ENCODE measurements around the gene SOX30. TPM values are rescaled to one million over a fixed set of nuclear protein-coding genes. Genes with fewer than 3 reads are reported as not detected.

SOX30 gene
- total RNA-seq, 2 experiments from 2014 or later, result not detected

GRCh38 chr5:157594675-157595459 lies 57.4 kb downstream of the SOX30 start:
- ChIA-PET POLR2A (interaction anchor here (0.6 kb wide), 1 partner anchor 148 kb away, joined by 5 read pairs; no protein-coding TSS in a partner anchor), CTCF (interaction anchor here (1.9 kb wide), 1 partner anchor 13 kb away, joined by 5 read pairs; no protein-coding TSS in a partner anchor)
- Mint-ChIP-seq H3K36me3 (ENCODE audit: low read depth) (no peaks in the 10 kb centered on the region), H3K27me3 (no peaks in the 10 kb centered on the region), H3K4me1 (ENCODE audit: low read depth) (peaks cover 65% of the 10 kb centered on the region), H3K4me3 (no peak overlapping the region), H3K27ac (no peak overlapping the region), H3K9me3 (no peaks in the 10 kb centered on the region)
- H3K27me3 ChIP-seq (ENCODE audit: control insufficient read depth in 1 of 2, insufficient read depth in 2 of 2, low read length in 2 of 2), result no peaks in the 10 kb centered on the region
- peaks cover 43% of the 10 kb centered on the region for H3K4me1 ChIP-seq (ENCODE audit: insufficient read depth, low read length)
- no peak for DNase-seq
- intact Hi-C loops (cut with DNase I, micrococcal nuclease), result no loop called here
- no peaks in the 10 kb centered on the region for H3K36me3 ChIP-seq (ENCODE audit: insufficient read depth, low read length)
- no peak overlapping the region for H3K4me3 ChIP-seq (ENCODE audit: low read length)
- no peaks in the 10 kb centered on the region for H3K9me3 ChIP-seq (ENCODE audit: control insufficient read depth in 1 of 2, insufficient read depth in 1 of 2, low read length in 2 of 2)
- no peak for TF ChIP-seq CTCF (IDR thresholded peaks at IDR 0.05)
- no peak for ATAC-seq (ENCODE audit: poor library complexity)
- no peak overlapping the region for H3K27ac ChIP-seq (ENCODE audit: low read depth in 1 of 2, low read length in 2 of 2)

GRCh38 chr5:157594257-157594656 lies 58.0 kb downstream of the SOX30 start:
- DNase-seq (no peak), ATAC-seq (ENCODE audit: poor library complexity) (no peak)
- Mint-ChIP-seq H3K27ac (no peak overlapping the region), H3K36me3 (ENCODE audit: low read depth) (no peaks in the 10 kb centered on the region), H3K4me1 (ENCODE audit: low read depth) (peaks cover 65% of the 10 kb centered on the region), H3K9me3 (no peaks in the 10 kb centered on the region), H3K4me3 (no peak overlapping the region), H3K27me3 (no peaks in the 10 kb centered on the region)
- no peaks in the 10 kb centered on the region for H3K9me3 ChIP-seq (ENCODE audit: control insufficient read depth in 1 of 2, insufficient read depth in 1 of 2, low read length in 2 of 2)
- no peaks in the 10 kb centered on the region for H3K27me3 ChIP-seq (ENCODE audit: control insufficient read depth in 1 of 2, insufficient read depth in 2 of 2, low read length in 2 of 2)
- peaks cover 43% of the 10 kb centered on the region for H3K4me1 ChIP-seq (ENCODE audit: insufficient read depth, low read length)
- no peaks in the 10 kb centered on the region for H3K36me3 ChIP-seq (ENCODE audit: insufficient read depth, low read length)
- no peak overlapping the region for H3K4me3 ChIP-seq (ENCODE audit: low read length)
- intact Hi-C loops (cut with DNase I, micrococcal nuclease), result no loop called here
- no peak overlapping the region for H3K27ac ChIP-seq (ENCODE audit: low read depth in 1 of 2, low read length in 2 of 2)
- no peak for TF ChIP-seq CTCF (IDR thresholded peaks at IDR 0.05)
- POLR2A ChIA-PET, result interaction anchor here (0.6 to 0.8 kb wide), 2 partner anchors 52 to 148 kb away, joined by 3 to 5 read pairs; no protein-coding TSS in a partner anchor
- CTCF ChIA-PET, result interaction anchor here (1.9 kb wide), 1 partner anchor 13 kb away, joined by 5 read pairs; no protein-coding TSS in a partner anchor

DNA sequence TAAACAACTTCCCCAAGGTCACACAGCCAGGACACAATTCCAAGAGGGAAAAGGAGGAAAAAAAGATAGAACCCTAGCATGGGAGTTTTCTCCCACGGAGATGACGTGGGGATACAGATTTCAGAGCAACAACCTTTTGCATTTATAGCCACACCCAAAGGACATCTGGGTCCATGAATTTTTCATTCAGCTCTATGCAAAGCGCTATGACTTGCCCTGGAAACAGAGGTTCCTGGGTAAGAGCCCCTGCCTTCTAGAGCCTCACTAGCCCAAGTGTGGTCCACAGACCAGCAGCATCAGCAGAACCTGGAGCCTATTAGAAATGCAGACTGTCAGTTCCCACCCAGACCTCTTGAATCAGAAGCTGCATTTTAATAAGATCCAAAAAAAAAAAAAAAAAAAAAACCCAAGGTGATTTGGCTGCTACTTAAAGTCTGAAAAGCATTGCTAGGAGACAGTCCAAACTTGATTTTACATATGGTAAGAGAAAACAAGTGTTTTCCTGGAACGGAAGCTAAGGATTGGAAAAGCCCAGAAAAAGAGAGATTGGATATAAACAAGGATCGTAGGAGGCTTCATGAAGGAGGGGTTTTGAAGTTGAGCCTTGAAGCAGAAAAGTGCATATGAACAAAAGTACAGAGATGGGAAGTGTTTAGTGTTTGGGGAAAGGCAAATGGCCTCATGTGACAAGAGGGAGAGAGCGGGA lies 59.0 kb downstream of the SOX30 start:
- Mint-ChIP-seq H3K27ac (no peak overlapping the region), H3K4me1 (ENCODE audit: low read depth) (peaks cover 58% of the 10 kb centered on the region), H3K4me3 (no peak overlapping the region), H3K27me3 (no peaks in the 10 kb centered on the region), H3K9me3 (no peaks in the 10 kb centered on the region), H3K36me3 (ENCODE audit: low read depth) (no peaks in the 10 kb centered on the region)
- intact Hi-C loops (cut with DNase I, micrococcal nuclease), result no loop called here
- POLR2A ChIA-PET, result interaction anchor here (0.8 to 1.8 kb wide), 3 partner anchors 17 to 58 kb away, joined by 3 to 5 read pairs (median 4); partner anchors contain the start of genes ADAM19 and SOX30
- Histone ChIP-seq H3K4me1 (ENCODE audit: insufficient read depth, low read length) (peaks cover 43% of the 10 kb centered on the region), H3K4me3 (ENCODE audit: low read length) (no peak overlapping the region), H3K27me3 (ENCODE audit: control insufficient read depth in 1 of 2, insufficient read depth in 2 of 2, low read length in 2 of 2) (no peaks in the 10 kb centered on the region), H3K27ac (ENCODE audit: low read depth in 1 of 2, low read length in 2 of 2) (no peak overlapping the region), H3K36me3 (ENCODE audit: insufficient read depth, low read length) (no peaks in the 10 kb centered on the region), H3K9me3 (ENCODE audit: control insufficient read depth in 1 of 2, insufficient read depth in 1 of 2, low read length in 2 of 2) (no peaks in the 10 kb centered on the region)
- TF ChIP-seq CTCF (IDR thresholded peaks at IDR 0.05), result no peak
- DNase-seq (no peak), ATAC-seq (ENCODE audit: poor library complexity) (no peak)
- CTCF ChIA-PET, result no interaction called here

Measured in CD4-positive, alpha-beta T cell (primary cell).